Keratinocyte (primary cell): Measurements from ENCODE around the gene TRO.

Experiments used
- CTCF ChIP-seq, 3 experiments: IDR thresholded peaks in 1 of 3; conservative IDR thresholded peaks in 1 of 3; optimal IDR thresholded peaks in 1 of 3; 2 replicates in 2 of 3; 3 replicates in 1 of 3; pipeline versions ENCODE3 to v1.5.1; 2011; ENCODE audit warnings: low read length in 3 of 3, mild to moderate bottlenecking in 3 of 3, moderate library complexity in 2 of 3, control low read depth in 1 of 3, inconsistent platforms in 1 of 3; ENCODE audit not compliant: insufficient read depth in 2 of 3; ENCODE audit errors: extremely low read depth in 1 of 3
- EZH2 ChIP-seq: IDR thresholded peaks from one replicate; pipeline ENCODE4 v1.6.1; 2012; ENCODE audit warnings: inconsistent platforms, mild to moderate bottlenecking, low read length, moderate library complexity

GRCh38 chrX:54922547-54922946, 1.9 kb downstream of the TRO start:
- TF ChIP-seq EZH2 (no peak), CTCF (optimal IDR thresholded peaks at IDR 0.05 in 1 of 3, IDR thresholded peaks at IDR 0.05 in 1 of 3, conservative IDR thresholded peaks at IDR 0.05 in 1 of 3; ENCODE audit: extremely low read depth in 1 of 3, insufficient read depth in 2 of 3, low read length in 3 of 3) (no peak)
